Spleen (tissue), 13 donors: ENCODE data around the gene CDR2. TPM values are rescaled to one million over a fixed set of nuclear protein-coding genes. Genes with fewer than 3 reads are reported as not detected.

ENCODE experiments used
- DNase-seq: peaks from one replicate; pipeline ENCODE4 v3.0.0-alpha.2; 2020
- H3K27ac ChIP-seq, 8 donors: fragments of 200-600 bp; sonication (generic) in 7 of 8; 1 replicate in 4 of 8; 2 replicates in 4 of 8; pipeline versions ENCODE4 v1.5.0 to v1.8.0; 2016 to 2021; ENCODE audit warnings: inconsistent platforms in 4 of 8, mild to moderate bottlenecking in 4 of 8, moderate library complexity in 1 of 8
- H3K27me3 ChIP-seq, 7 donors: fragments of 200-600 bp; sonication (generic) in 6 of 7; replicated peaks in 1 of 7; 1 replicate in 4 of 7; 2 replicates in 3 of 7; pipeline versions ENCODE4 v1.5.0 to v1.8.0; 2016 to 2021; ENCODE audit warnings: inconsistent platforms in 3 of 7, mild to moderate bottlenecking in 1 of 7
- H3K36me3 ChIP-seq, 6 donors: fragments of 200-600 bp; sonication (generic) in 5 of 6; 1 replicate in 4 of 6; 2 replicates in 2 of 6; pipeline versions ENCODE4 v1.5.0 to v1.8.0; 2016 to 2021; ENCODE audit warnings: inconsistent platforms in 2 of 6
- H3K4me1 ChIP-seq, 6 donors: fragments of 200-600 bp; sonication (generic) in 5 of 6; 1 replicate in 3 of 6; 2 replicates in 3 of 6; pipeline versions ENCODE4 v1.5.0 to v1.8.0; 2016 to 2021; ENCODE audit warnings: inconsistent platforms in 3 of 6
- H3K4me3 ChIP-seq, 8 donors: fragments of 200-600 bp; sonication (generic) in 7 of 8; 1 replicate in 4 of 8; 2 replicates in 4 of 8; pipeline versions ENCODE4 v1.5.0 to v1.8.0; 2016 to 2021; ENCODE audit warnings: inconsistent platforms in 4 of 8, mild to moderate bottlenecking in 4 of 8, moderate library complexity in 2 of 8
- H3K9me3 ChIP-seq, 8 donors: fragments of 200-600 bp; sonication (generic) in 7 of 8; 1 replicate in 4 of 8; 2 replicates in 4 of 8; pipeline versions ENCODE4 v1.5.0 to v1.8.0; 2016 to 2021; ENCODE audit warnings: inconsistent platforms in 4 of 8
- POLR2A ChIP-seq, 3 donors: fragments of 450-650 bp; IDR thresholded peaks; one replicate each; pipeline ENCODE4 v1.5.1; 2017; ENCODE audit warnings: antibody characterized with exemption in 3 of 3, mild to moderate bottlenecking in 1 of 3
- POLR2AphosphoS5 ChIP-seq, 3 donors: sonication (generic); formaldehyde crosslinking; IDR thresholded peaks; one replicate each; pipeline ENCODE4 v1.5.1; 2017; ENCODE audit warnings: antibody characterized with exemption in 3 of 3
- WGBS, 5 donors: extraction: QIAGEN DNeasy Blood & Tissue Kit in 3 of 5; methylation state at CpG; one replicate each; pipeline versions ENCODE4 v1.1.5 to v1.1.7; 2013 to 2018; 5-methylcytosine and 5-hydroxymethylcytosine counted together
- intact Hi-C: fragments of 100-400 bp; cut with DNase I; formaldehyde crosslinking; loops from one replicate; pipeline ENCODE4 v1.15.0; 2023; ENCODE audit warnings: low total_unique reads
- long read RNA-seq, 2 donors: transcript quantifications; one replicate each; lab custom pipeline, GENCODE V29; 2026
- polyA plus RNA-seq, 3 donors: library from polyadenylated mRNA; stranded (reverse); fragments of 200-250 nt; gene quantifications; one replicate each; pipeline ENCODE4 v1.2.1, GENCODE V29; 2013
- total RNA-seq, 7 donors: library from RNA; depleted of rRNA in 3 of 7; stranded (reverse); fragments of >200 nt in 3 of 7; fragmentation: NEBNext Ultra II Directional in 4 of 7; extraction: Animal tissue kit (Norgen Biotek cat#: 25700) in 4 of 7; gene quantifications; one replicate each; pipeline versions ENCODE4 v1.1.0 to v1.2.1, GENCODE V29; 2016 to 2021
- TF ChIP-seq, protein P1 (sequence below), 11 experiments: fragments of 200-600 bp in 7 of 11; fragments of 450-650 bp in 4 of 11; sonication (generic) in 4 of 11; IDR thresholded peaks in 8 of 11; conservative IDR thresholded peaks in 3 of 11; 1 replicate in 7 of 11; 2 replicates in 4 of 11; pipeline versions ENCODE4 v1.4.0 to v1.8.0; 2016 to 2021; ENCODE audit warnings: antibody characterized with exemption in 11 of 11, inconsistent platforms in 4 of 11, mild to moderate bottlenecking in 1 of 11
- donor health status: healthy with polysubstance abuse.
- donor health status: DM: no; HTN: no; CAD: no; lungs with moderate emphysema.
- donor health status: DM: no; HTN: no; CAD: no.
- donor health status: Bipolar disorder and iron deficiency.
- donor health status: healthy.
- donor health status: DM: no; HTN: no; CAD: no.
- donor health status: DM: yes; HTN: yes; CAD: no.

Gene CDR2
- total RNA-seq, result 10 to 100 TPM; 19.2 to 33.4 (median 27.1) TPM
- 10 to 100 TPM in 1 of 3 donors, 1 to 10 TPM in 2; 7.7 to 10.1 (median 9.8) TPM for polyA plus RNA-seq
- long read RNA-seq, donor 1, transcript CDR2-201 (5 exons, 2,702 nt), result major isoform, 7 of 7 reads
- long read RNA-seq, donor 1, partial matches to known transcripts, result 0 of 7 reads
- long read RNA-seq, donor 1, other reads (novel, unspliced or antisense), result 0 of 7 reads
- long read RNA-seq, donor 2, transcript CDR2-201 (5 exons, 2,702 nt), result major isoform, 6 of 29 reads
- long read RNA-seq, donor 2, partial matches to known transcripts, result 21 of 29 reads
- long read RNA-seq, donor 2, other reads (novel, unspliced or antisense), result 0 of 29 reads

DNA sequence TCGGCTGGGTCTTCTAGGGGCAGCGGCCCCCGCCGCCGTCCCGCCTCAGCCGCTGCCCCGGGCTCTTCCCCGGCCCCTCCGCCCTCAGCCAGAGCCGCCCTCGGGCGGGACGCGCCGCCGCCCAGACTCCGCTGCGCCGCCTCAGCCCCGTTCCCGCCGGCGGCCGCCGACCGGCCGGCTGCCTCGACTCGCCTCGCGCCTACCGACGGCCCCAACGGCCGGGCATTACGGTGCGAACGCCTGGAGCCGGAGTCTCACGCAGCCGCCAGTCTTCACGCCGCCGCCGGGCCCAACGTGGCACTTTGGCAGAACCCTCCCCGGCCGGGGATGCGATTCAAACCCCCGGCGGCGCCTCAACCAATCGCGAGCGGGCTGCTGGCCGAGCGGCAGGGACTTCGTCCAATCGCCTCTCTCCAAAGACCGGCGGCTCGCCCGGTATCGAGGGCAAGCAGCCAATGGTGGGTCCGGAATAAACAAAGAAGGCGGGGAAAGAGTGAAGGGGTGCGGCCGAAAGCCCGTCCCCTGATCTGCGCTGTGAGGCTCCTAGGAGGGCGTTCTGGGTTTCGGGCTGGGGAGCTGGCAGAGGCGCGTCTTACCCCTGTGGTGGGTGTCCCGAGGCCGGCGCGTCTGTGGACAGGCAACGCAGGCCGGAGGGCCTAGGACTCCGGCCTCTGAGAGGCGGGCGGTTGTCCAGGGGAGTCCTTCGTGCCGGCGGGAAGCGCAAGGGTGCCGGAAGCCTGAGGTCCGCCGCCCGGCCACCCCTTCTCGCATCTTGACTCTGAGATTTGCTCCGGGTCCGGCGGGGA, at the start of gene CDR2:
TSS of gene CDR2 (minus strand) at position 309 of the 806 bp plus-strand sequence. CDS start 310 bp downstream, outside the sequence.
- intact Hi-C loops, result no loop called here
- Histone ChIP-seq H3K36me3 (peaks cover 0 to 4% (median 0%) of the 10 kb centered on the region in 6 donors), H3K27ac (peak within 1 kb of the TSS; percentile 70 to 92 (median 88))

DNA sequence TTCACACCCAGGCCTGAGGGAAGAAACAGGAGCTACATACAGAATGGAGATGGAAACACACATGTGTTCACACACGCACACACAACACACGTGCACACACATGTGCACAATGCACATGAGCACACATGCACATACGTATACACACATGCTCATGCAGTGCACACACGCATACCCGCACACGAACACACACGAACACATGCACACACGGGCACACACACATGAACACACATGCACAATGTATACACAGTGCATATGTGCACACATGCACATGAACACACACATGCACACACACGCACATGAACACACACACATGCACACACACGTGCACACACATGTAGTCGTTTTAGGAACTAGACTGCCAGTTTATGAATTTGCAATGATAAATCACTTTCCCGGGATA, 49.3 kb upstream of the CDR2 start:
- TF ChIP-seq POLR2AphosphoS5 (IDR thresholded peaks at IDR 0.05) (no peak), POLR2A (IDR thresholded peaks at IDR 0.05) (no peak)
- TF ChIP-seq, protein P1, sequence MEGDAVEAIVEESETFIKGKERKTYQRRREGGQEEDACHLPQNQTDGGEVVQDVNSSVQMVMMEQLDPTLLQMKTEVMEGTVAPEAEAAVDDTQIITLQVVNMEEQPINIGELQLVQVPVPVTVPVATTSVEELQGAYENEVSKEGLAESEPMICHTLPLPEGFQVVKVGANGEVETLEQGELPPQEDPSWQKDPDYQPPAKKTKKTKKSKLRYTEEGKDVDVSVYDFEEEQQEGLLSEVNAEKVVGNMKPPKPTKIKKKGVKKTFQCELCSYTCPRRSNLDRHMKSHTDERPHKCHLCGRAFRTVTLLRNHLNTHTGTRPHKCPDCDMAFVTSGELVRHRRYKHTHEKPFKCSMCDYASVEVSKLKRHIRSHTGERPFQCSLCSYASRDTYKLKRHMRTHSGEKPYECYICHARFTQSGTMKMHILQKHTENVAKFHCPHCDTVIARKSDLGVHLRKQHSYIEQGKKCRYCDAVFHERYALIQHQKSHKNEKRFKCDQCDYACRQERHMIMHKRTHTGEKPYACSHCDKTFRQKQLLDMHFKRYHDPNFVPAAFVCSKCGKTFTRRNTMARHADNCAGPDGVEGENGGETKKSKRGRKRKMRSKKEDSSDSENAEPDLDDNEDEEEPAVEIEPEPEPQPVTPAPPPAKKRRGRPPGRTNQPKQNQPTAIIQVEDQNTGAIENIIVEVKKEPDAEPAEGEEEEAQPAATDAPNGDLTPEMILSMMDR (IDR thresholded peaks at IDR 0.05 in 8 of 11, conservative IDR thresholded peaks at IDR 0.05 in 3 of 11), result no peak
- peaks cover 0 to 31% (median 11%) of the 10 kb centered on the region in 6 donors for H3K4me1 ChIP-seq
- 89 to 94% (median 90%) methylated on average over 12 of the region's 12 CpGs for WGBS, 5 donors
- H3K36me3 ChIP-seq, result peaks cover 0 to 98% (median 34%) of the 10 kb centered on the region in 6 donors
- peak overlapping the region in 6 of 8 donors; percentile 70 to 88 (median 77) for H3K27ac ChIP-seq
- DNase-seq, result no peak
- H3K4me3 ChIP-seq, result no peak overlapping the region
- H3K27me3 ChIP-seq, result no peaks in the 10 kb centered on the region
- intact Hi-C loops, result no loop called here
- H3K9me3 ChIP-seq, result no peaks in the 10 kb centered on the region

More for the DNA sequence above, at the start of gene CDR2:
- peaks cover 13 to 60% (median 48%) of the 10 kb centered on the region in 6 donors for H3K4me1 ChIP-seq
- H3K4me3 ChIP-seq, result peak within 1 kb of the TSS; percentile 65 to 85 (median 78)
- H3K9me3 ChIP-seq, result no peaks in the 10 kb centered on the region
- H3K27me3 ChIP-seq, result no peaks in the 10 kb centered on the region
- WGBS, 5 donors, result 0% methylated on average over 41 to 96 of the region's 96 CpGs
- TF ChIP-seq POLR2AphosphoS5 (IDR thresholded peaks at IDR 0.05) (peak; percentile 93 to 95 (median 95)), POLR2A (IDR thresholded peaks at IDR 0.05) (peak in 1 of 3 donors; percentile 85)
- TF ChIP-seq, protein P1 (IDR thresholded peaks at IDR 0.05 in 8 of 11, conservative IDR thresholded peaks at IDR 0.05 in 3 of 11), result peak in 2 of 11 experiments; percentile 19 to 25
- peak; percentile 98 for DNase-seq

DNA sequence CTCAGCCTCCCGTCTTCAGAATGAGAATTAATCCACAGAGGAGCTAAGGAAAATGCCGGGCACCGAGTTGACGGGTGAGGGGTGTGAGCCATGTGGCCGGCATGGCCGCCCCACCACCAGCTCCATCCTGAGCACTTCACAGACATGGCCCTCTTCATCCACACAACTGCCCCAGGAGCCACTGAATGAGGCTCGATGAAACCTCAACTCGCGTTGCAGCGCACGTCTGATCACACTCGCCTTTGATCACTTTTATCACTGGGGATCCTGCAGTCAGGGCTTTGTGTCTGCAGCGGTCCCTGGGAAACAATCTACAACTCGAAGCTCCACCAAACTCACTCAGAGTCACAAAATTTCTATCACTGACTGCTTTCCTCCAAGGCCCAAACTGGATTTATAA, 46.7 kb upstream of the CDR2 start:
- intact Hi-C loops, result no loop called here
- no peaks in the 10 kb centered on the region for H3K9me3 ChIP-seq
- H3K27ac ChIP-seq, result no peak overlapping the region
- 95 to 98% (median 97%) methylated on average over 8 to 14 of the region's 14 CpGs for WGBS, 5 donors
- no peak for TF ChIP-seq POLR2AphosphoS5 (IDR thresholded peaks at IDR 0.05)
- TF ChIP-seq, protein P1 (IDR thresholded peaks at IDR 0.05 in 8 of 11, conservative IDR thresholded peaks at IDR 0.05 in 3 of 11), result no peak
- TF ChIP-seq POLR2A (IDR thresholded peaks at IDR 0.05), result no peak
- no peak overlapping the region for H3K4me3 ChIP-seq
- DNase-seq, result no peak
- peaks cover 0 to 79% (median 19%) of the 10 kb centered on the region in 6 donors for H3K36me3 ChIP-seq
- H3K4me1 ChIP-seq, result peaks cover 0 to 27% (median 11%) of the 10 kb centered on the region in 6 donors
- H3K27me3 ChIP-seq, result no peaks in the 10 kb centered on the region
